ENCODE results near the gene OCLN.
"Not testable (repeated sequence)": the region's sequence is repeated elsewhere in the genome, so short reads cannot be mapped to it uniquely, and the experiment has no call there.

GRCh38 chr5:69583356-69583755 lies 90.8 kb downstream of the OCLN start:
- TF ChIP-seq POLR2A (IDR thresholded peaks at IDR 0.05) = not testable (repeated sequence)
- TF ChIP-seq, protein P1, sequence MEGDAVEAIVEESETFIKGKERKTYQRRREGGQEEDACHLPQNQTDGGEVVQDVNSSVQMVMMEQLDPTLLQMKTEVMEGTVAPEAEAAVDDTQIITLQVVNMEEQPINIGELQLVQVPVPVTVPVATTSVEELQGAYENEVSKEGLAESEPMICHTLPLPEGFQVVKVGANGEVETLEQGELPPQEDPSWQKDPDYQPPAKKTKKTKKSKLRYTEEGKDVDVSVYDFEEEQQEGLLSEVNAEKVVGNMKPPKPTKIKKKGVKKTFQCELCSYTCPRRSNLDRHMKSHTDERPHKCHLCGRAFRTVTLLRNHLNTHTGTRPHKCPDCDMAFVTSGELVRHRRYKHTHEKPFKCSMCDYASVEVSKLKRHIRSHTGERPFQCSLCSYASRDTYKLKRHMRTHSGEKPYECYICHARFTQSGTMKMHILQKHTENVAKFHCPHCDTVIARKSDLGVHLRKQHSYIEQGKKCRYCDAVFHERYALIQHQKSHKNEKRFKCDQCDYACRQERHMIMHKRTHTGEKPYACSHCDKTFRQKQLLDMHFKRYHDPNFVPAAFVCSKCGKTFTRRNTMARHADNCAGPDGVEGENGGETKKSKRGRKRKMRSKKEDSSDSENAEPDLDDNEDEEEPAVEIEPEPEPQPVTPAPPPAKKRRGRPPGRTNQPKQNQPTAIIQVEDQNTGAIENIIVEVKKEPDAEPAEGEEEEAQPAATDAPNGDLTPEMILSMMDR (IDR thresholded peaks at IDR 0.05) = not testable (repeated sequence)
